ENCODE results near the gene SUGP2.

The SUGP2 gene

DNA sequence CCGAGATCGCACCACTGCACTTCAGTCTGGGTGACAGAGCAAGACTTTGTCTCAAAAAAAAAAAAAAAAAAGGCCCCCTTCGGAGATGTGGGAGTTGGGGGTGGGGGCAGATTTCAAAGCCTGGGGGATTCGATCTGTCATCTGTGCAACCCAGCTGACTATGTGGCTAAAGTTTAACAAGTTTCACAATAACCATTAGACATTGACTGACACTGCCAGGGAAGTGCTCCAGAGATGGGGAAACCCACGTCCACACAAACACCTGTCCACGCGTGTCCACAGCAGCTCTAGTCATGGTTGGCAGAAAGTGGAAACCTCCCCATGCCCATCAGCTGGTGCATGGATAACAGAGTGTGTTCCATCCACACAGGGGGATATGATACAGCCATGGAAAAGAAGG lies 54.7 kb downstream of the SUGP2 start:
- POLR2A ChIA-PET, result no interaction called here
- no peak for DNase-seq (ENCODE audit: extremely low spot score)
- no peak for TF ChIP-seq ARNT (IDR thresholded peaks at IDR 0.05)
- TF ChIP-seq NFRKB (IDR thresholded peaks at IDR 0.05), result no peak
- no peak for TF ChIP-seq HDGF (IDR thresholded peaks at IDR 0.05; ENCODE audit: borderline replicate concordance)
- TF ChIP-seq FOXK2 (IDR thresholded peaks at IDR 0.05), result no peak
- TF ChIP-seq SP1 (IDR thresholded peaks at IDR 0.05), result no peak
- no peak for TF ChIP-seq PKNOX1 (IDR thresholded peaks at IDR 0.05)
- no peak for TF ChIP-seq ZNF384 (IDR thresholded peaks at IDR 0.05)
- no peak for TF ChIP-seq SUZ12 (IDR thresholded peaks at IDR 0.05)
- TF ChIP-seq BHLHE40 (IDR thresholded peaks at IDR 0.05; ENCODE audit: borderline replicate concordance), result no peak
- CTCF ChIA-PET, result no interaction called here

DNA sequence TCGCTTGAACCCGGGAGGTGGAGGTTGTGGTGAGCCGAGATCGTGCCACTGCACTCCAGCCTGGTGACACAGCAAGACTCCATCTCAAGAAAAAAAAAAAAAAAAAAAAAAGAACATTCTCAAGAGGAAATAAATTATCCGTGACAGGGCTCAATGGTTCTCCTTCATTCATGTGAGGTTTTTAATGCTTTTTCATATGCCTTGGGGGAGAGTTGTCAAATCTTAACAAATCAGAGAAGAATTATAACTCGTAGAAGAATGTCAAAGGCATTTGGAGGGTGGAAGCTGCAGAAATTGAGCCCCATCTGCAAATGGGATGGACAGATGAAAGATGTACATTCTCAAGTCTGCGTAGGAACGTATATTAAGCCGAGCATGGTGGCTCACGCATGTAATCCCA lies 57.4 kb downstream of the SUGP2 start:
- CTCF ChIA-PET, result no interaction called here

GRCh38 chr19:18975011-18975410 lies 58.3 kb downstream of the SUGP2 start:
- ChIA-PET CTCF (interaction anchor here (0.7 kb wide), 1 partner anchor 11 kb away, joined by 3 read pairs; no protein-coding TSS in a partner anchor), POLR2A (no interaction called here)
- no peak for TF ChIP-seq SP1 (IDR thresholded peaks at IDR 0.05)
- no peak for TF ChIP-seq PKNOX1 (IDR thresholded peaks at IDR 0.05)
- TF ChIP-seq HDGF (IDR thresholded peaks at IDR 0.05; ENCODE audit: borderline replicate concordance), result no peak
- TF ChIP-seq FOXA1 (IDR thresholded peaks at IDR 0.05), result no peak
- TF ChIP-seq FOXK2 (IDR thresholded peaks at IDR 0.05), result no peak
- no peak for TF ChIP-seq SUZ12 (IDR thresholded peaks at IDR 0.05)
- no peak for TF ChIP-seq NFRKB (IDR thresholded peaks at IDR 0.05)
- no peak for TF ChIP-seq ELF4 (IDR thresholded peaks at IDR 0.05)
- no peak for DNase-seq (ENCODE audit: extremely low spot score)

More for the DNA sequence above, 57.4 kb downstream of the SUGP2 start:
- TF ChIP-seq ZNF384 (IDR thresholded peaks at IDR 0.05) (peak; percentile 74), FOXM1 (IDR thresholded peaks at IDR 0.05; ENCODE audit: borderline replicate concordance) (no peak), PKNOX1 (IDR thresholded peaks at IDR 0.05) (peak; percentile 80)
- no peak for DNase-seq (ENCODE audit: extremely low spot score)
- POLR2A ChIA-PET, result no interaction called here

- TF ChIP-seq L3MBTL2 (conservative IDR thresholded peaks at IDR 0.05) (no peak), TARDBP (IDR thresholded peaks at IDR 0.05) (no peak), ZNF384 (IDR thresholded peaks at IDR 0.05) (no peak), BHLHE40 (IDR thresholded peaks at IDR 0.05; ENCODE audit: borderline replicate concordance) (no peak), NFRKB (IDR thresholded peaks at IDR 0.05) (no peak), FOXA1 (IDR thresholded peaks at IDR 0.05) (no peak), ARNT (IDR thresholded peaks at IDR 0.05) (no peak), ELF4 (IDR thresholded peaks at IDR 0.05) (no peak), LEF1 (IDR thresholded peaks at IDR 0.05; ENCODE audit: borderline replicate concordance) (no peak), FOXK2 (IDR thresholded peaks at IDR 0.05) (no peak), SUZ12 (IDR thresholded peaks at IDR 0.05) (no peak), HDGF (IDR thresholded peaks at IDR 0.05; ENCODE audit: borderline replicate concordance) (no peak), PKNOX1 (IDR thresholded peaks at IDR 0.05) (no peak), CTBP1 (IDR thresholded peaks at IDR 0.05; ENCODE audit: borderline replicate concordance) (no peak)
- POLR2A ChIA-PET, result no interaction called here
- CTCF ChIA-PET, result no interaction called here
- DNase-seq (ENCODE audit: extremely low spot score), result no peak
These were observed 60.5 kb downstream of the SUGP2 start for GRCh38 chr19:18972851-18973250.

- ChIA-PET CTCF (interaction anchor here (0.7 kb wide), 1 partner anchor 14 kb away, joined by 6 read pairs; no protein-coding TSS in a partner anchor), POLR2A (no interaction called here)
- TF ChIP-seq FOXA1 (IDR thresholded peaks at IDR 0.05) (no peak), CTBP1 (IDR thresholded peaks at IDR 0.05; ENCODE audit: borderline replicate concordance) (no peak), SP1 (IDR thresholded peaks at IDR 0.05) (no peak), PKNOX1 (IDR thresholded peaks at IDR 0.05) (no peak), ARNT (IDR thresholded peaks at IDR 0.05) (no peak), TARDBP (IDR thresholded peaks at IDR 0.05) (no peak), BHLHE40 (IDR thresholded peaks at IDR 0.05; ENCODE audit: borderline replicate concordance) (no peak), LEF1 (IDR thresholded peaks at IDR 0.05; ENCODE audit: borderline replicate concordance) (no peak), L3MBTL2 (conservative IDR thresholded peaks at IDR 0.05) (no peak), ELF4 (IDR thresholded peaks at IDR 0.05) (no peak), NFRKB (IDR thresholded peaks at IDR 0.05) (no peak), FOXK2 (IDR thresholded peaks at IDR 0.05) (no peak), SUZ12 (IDR thresholded peaks at IDR 0.05) (no peak), HDGF (IDR thresholded peaks at IDR 0.05; ENCODE audit: borderline replicate concordance) (no peak), ZNF384 (IDR thresholded peaks at IDR 0.05) (no peak)
- no peak for DNase-seq (ENCODE audit: extremely low spot score)
These were observed 61.0 kb downstream of the SUGP2 start for GRCh38 chr19:18972301-18972811.
